HUES48 (cell line): Measurements from ENCODE around the gene MEGF6.
"Not testable (repeated sequence)": the region's sequence is repeated elsewhere in the genome, so short reads cannot be mapped to it uniquely, and the experiment has no call there.

ENCODE experiments used
- H3K27ac ChIP-seq: one replicate; pipeline ENCODE4 v1.7.0; 2013; ENCODE audit warnings: low read depth, low read length, inconsistent platforms
- H3K27me3 ChIP-seq: 2 replicates; pipeline ENCODE4 v1.6.1; 2013; ENCODE audit warnings: mild to moderate bottlenecking, low read length; ENCODE audit not compliant: control insufficient read depth, insufficient read depth
- H3K36me3 ChIP-seq: 2 replicates; pipeline ENCODE4 v1.6.1; 2013; ENCODE audit warnings: low read length; ENCODE audit not compliant: control insufficient read depth, insufficient read depth
- H3K4me1 ChIP-seq: 2 replicates; pipeline ENCODE4 v1.6.1; 2013; ENCODE audit warnings: mild to moderate bottlenecking, low read length; ENCODE audit not compliant: control insufficient read depth, insufficient read depth
- H3K4me3 ChIP-seq: 2 replicates; pipeline ENCODE4 v1.5.1; 2013; ENCODE audit warnings: mild to moderate bottlenecking, low read depth, low read length
- H3K9ac ChIP-seq: 2 replicates; pipeline ENCODE4 v1.6.1; 2013; ENCODE audit warnings: mild to moderate bottlenecking, low read depth, low read length, moderate library complexity
- H3K9me3 ChIP-seq: 2 replicates; pipeline ENCODE4 v1.6.1; 2013; ENCODE audit warnings: low read length; ENCODE audit not compliant: control insufficient read depth, insufficient read depth

Gene MEGF6

DNA sequence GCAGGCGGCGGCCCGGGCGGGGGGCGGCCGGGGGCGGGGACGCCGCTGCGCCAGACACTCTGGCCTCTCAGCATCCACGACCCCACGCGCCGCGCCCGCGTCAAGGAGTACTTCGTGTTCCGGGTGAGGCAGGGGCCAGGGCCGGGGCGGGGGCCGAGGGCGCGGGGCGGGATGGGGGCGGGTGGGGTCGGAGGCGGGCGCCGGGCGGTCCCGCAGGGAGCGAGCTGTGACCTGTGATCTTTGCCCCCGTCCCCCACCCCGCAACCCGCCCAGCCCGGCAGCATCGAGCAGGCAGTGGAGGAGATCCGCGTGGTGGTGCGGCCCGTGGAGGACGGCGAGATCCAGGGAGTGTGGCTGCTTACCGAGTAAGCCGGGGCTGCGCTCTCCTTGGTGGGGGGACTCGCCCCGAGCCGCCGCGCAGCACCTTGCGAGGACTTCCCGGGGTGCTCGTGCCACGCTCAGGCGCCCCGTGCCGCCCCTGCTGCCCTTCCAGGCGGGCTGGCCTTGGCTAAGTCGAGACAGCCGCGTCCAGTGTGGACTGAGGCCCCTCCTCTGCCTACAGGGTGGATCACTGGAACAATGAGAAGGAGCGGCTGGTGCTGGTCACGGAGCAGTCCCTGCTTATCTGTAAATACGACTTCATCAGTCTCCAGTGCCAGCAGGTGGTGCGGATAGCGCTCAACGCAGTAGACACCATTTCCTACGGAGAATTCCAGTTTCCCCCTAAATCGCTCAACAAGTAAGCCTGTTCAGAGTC is 14.0 kb upstream of the MEGF6 start:
- Histone ChIP-seq H3K4me1 (0 out of 2 replicates have a peak, but pooled peaks cover 10% of the 10 kb centered on the region), H3K9ac (no peak overlapping the region; the same call in 1 of the 2 replicates), H3K27ac (peak overlapping the region; percentile 59), H3K36me3 (peaks cover 32% of the 10 kb centered on the region), H3K9me3 (no peaks in the 10 kb centered on the region), H3K27me3 (no peaks in the 10 kb centered on the region), H3K4me3 (peak overlapping the region; percentile 89)

DNA sequence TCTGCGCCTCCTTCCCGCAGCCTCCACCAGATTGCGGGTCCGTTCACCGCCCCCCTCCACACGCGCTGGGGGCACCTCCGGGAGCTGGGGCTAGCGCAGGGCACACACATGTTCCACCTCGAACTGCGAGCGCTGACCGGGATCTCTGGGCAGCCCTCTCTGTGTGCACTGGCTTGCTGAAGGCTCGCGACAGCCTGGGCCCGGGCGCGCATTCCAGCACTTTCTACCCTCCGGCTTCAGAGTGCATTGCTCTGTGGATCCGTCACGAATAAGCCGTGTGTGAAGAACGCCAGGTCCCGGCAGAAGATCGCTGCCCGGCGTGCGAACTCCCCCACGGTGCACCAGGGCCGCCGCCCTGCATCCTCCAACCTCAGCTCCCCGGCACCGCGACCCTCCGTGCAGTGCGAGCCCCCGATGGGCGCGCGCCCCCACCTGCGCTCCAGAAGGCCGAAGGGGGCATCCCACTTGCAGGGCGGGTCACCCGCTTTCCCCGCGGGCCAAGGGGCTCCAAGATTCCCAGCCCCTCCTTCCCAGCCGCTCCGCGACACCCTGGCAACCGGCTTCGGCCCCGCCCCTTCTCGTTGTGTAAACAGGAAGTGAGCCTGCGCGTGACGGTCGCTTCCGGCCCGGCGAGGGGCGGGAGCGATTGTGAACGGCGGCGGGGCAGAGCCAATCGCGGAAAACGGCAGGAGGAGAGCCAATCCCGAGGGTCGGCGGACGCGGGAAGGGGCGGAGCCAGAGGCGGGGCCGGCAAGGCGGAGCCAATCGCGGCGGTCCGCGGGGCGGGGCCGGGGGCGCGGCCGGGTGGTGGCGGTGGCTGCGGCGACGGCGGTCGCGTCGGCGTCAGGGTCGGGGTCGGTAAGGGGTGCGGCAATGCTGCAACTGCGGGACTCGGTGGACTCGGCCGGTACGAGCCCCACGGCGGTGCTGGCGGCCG is 13.2 kb upstream of the MEGF6 start, which contains the start of gene TPRG1L:
TSS of gene TPRG1L (plus strand) at position 816 of the 937 bp plus-strand sequence. CDS start at position 874, 58 bp downstream.
- H3K27ac ChIP-seq, result peak within 1 kb of the TSS; percentile 59
- peak within 1 kb of the TSS; percentile 26; the same call in 1 of the 2 replicates for H3K9ac ChIP-seq
- peaks cover 24% of the 10 kb centered on the region for H3K36me3 ChIP-seq
- no peaks in the 10 kb centered on the region for H3K9me3 ChIP-seq
- no peaks in the 10 kb centered on the region for H3K27me3 ChIP-seq
- H3K4me3 ChIP-seq, result peak within 1 kb of the TSS; percentile 89
- H3K4me1 ChIP-seq, result 0 out of 2 replicates have a peak, but pooled peaks cover 10% of the 10 kb centered on the region

DNA sequence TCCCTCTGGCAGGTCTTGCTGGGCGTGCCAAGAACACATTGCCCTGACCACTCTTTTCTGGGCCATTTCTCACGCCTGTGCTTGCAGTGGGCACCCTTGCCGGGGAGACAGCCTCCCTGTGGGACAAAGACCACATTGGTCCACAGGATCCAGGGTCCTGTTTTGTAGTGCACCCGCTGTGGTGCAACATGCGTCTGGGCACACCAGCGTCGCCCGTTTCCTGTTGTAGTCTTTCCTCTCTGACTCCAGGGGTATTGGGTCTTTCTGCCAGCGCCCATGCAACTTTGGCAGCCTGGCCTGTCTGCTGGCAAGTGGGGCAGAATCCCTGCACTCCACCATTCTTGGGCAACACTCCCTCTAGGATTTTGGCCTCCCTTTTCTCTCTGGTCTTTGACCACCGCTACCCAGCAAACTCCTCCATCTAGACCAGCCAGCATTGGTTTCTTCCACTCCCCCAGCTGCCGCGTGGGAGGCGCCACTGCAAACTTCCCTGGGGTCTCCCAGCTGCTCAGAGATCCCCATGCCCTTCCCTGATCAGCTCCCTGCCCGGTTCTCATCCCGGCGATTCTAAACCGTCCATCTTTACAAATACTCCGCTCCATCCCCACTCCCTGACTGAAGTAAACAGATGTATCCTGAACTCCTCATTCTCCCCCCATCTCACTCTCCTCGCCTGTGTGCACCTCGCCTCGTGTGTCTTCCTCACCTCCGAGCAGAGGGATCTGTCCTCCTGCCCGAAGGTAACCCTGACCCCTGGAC is 12.3 kb upstream of the MEGF6 start:
- peak overlapping the region; percentile 26; the same call in 1 of the 2 replicates for H3K9ac ChIP-seq
- H3K9me3 ChIP-seq, result no peaks in the 10 kb centered on the region
- peak overlapping the region; percentile 12 for H3K27ac ChIP-seq
- peaks cover 16% of the 10 kb centered on the region for H3K36me3 ChIP-seq
- H3K4me1 ChIP-seq, result peaks cover 16% of the 10 kb centered on the region; the same call in 1 of the 2 replicates
- H3K27me3 ChIP-seq, result no peaks in the 10 kb centered on the region
- peak overlapping the region; percentile 89 for H3K4me3 ChIP-seq

DNA sequence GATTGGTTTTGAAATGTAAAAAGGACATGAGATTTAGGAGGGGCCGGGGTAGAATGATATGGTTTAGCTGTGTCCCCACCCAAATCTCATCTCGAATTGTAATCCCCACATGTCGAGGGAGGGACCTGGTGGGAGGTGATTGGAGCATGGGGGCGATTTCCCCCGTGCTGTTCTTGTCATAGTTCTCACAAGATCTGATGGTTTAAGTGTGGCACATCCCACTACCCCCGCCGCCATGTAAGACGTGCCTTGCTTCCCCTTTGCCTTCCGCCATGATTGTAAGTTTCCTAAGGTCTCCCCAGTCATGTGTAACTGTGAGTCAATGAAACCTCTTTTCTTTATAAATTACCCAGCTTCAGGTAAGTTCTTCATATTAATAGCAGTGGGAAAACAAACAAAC is 10.8 kb upstream of the MEGF6 start:
- not testable (repeated sequence) for H3K36me3 ChIP-seq, H3K27me3 ChIP-seq, H3K27ac ChIP-seq, H3K4me3 ChIP-seq, H3K9ac ChIP-seq, H3K9me3 ChIP-seq
- H3K4me1 ChIP-seq, result peaks cover 17% of the 10 kb centered on the region; the same call in 1 of the 2 replicates

GRCh38 chr1:3621151-3621671 is 9.9 kb upstream of the MEGF6 start:
- H3K9me3 ChIP-seq, H3K27ac ChIP-seq, H3K27me3 ChIP-seq, H3K36me3 ChIP-seq, H3K9ac ChIP-seq, H3K4me3 ChIP-seq: not testable (repeated sequence)
- H3K4me1 ChIP-seq, result peaks cover 17% of the 10 kb centered on the region; the same call in 1 of the 2 replicates

DNA sequence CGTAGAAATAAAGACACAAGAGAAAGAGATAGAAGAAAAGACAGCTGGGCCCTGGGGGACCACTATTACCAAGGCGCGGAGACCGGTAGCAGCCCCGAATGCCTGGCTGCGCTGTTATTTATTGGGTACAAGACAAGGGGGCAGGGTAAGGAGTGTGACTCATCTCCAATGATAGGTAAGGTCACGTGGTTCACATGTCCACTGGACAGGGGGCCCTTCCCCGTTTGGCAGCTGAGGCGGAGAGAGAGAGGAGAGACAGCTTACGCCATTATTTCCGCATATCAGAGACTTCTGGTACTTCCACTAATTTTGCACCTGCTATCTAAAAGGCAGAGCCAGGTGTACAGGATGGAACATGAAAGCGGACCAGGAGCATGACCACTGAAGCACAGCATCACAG is 9.4 kb upstream of the MEGF6 start:
- Histone ChIP-seq H3K4me1 (peaks cover 14% of the 10 kb centered on the region; the same call in 1 of the 2 replicates), H3K27ac (no peak overlapping the region), H3K36me3 (no peaks in the 10 kb centered on the region), H3K9ac (no peak overlapping the region), H3K9me3 (no peaks in the 10 kb centered on the region), H3K4me3 (no peak overlapping the region), H3K27me3 (no peaks in the 10 kb centered on the region)

GRCh38 chr1:3618881-3619671 is 7.8 kb upstream of the MEGF6 start:
- no peak overlapping the region for H3K9ac ChIP-seq
- H3K27ac ChIP-seq, result peak overlapping the region; percentile 35
- H3K27me3 ChIP-seq, result no peaks in the 10 kb centered on the region
- no peaks in the 10 kb centered on the region for H3K9me3 ChIP-seq
- peaks cover 19% of the 10 kb centered on the region for H3K4me1 ChIP-seq
- no peaks in the 10 kb centered on the region for H3K36me3 ChIP-seq
- no peak overlapping the region for H3K4me3 ChIP-seq

DNA sequence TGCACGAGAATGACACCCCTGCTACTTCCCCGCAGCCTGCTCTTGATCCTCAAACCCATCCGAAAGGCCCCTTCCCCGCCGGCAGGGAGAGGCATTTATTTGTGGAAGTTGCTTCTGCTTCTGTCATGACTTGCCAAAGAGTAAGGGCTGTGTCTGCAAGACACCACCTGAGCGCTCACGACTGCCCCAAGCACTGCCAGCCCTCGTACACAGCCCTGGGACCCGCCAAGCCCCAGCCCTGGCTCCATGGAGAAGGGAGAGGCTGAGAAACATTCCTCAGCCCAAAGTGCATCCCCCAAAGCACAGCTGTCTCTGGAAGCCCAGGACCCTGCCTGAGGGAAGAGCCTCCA is 7.2 kb upstream of the MEGF6 start:
- Histone ChIP-seq H3K36me3 (no peaks in the 10 kb centered on the region), H3K9me3 (no peaks in the 10 kb centered on the region), H3K27me3 (no peaks in the 10 kb centered on the region), H3K9ac (no peak overlapping the region), H3K4me3 (no peak overlapping the region), H3K27ac (peak overlapping the region; percentile 35), H3K4me1 (peaks cover 19% of the 10 kb centered on the region)

- H3K27me3 ChIP-seq, result peaks cover 2% of the 10 kb centered on the region
- no peaks in the 10 kb centered on the region for H3K36me3 ChIP-seq
- H3K9ac ChIP-seq, result no peak overlapping the region
- no peaks in the 10 kb centered on the region for H3K9me3 ChIP-seq
- H3K4me1 ChIP-seq, result peaks cover 26% of the 10 kb centered on the region
- no peak overlapping the region for H3K4me3 ChIP-seq
- no peak overlapping the region for H3K27ac ChIP-seq
These were observed 6.6 kb upstream of the MEGF6 start for GRCh38 chr1:3617806-3618345.
